SW 1271 (cell line): Measurements from ENCODE around the gene TRIM63.
"Not testable (repeated sequence)": the region's sequence is repeated elsewhere in the genome, so short reads cannot be mapped to it uniquely, and the experiment has no call there.

Source experiments
- DNase-seq, 2 experiments: peaks; one replicate each; lab custom pipeline; 2025; lab: John Stamatoyannopoulos, UW

Gene TRIM63

DNA sequence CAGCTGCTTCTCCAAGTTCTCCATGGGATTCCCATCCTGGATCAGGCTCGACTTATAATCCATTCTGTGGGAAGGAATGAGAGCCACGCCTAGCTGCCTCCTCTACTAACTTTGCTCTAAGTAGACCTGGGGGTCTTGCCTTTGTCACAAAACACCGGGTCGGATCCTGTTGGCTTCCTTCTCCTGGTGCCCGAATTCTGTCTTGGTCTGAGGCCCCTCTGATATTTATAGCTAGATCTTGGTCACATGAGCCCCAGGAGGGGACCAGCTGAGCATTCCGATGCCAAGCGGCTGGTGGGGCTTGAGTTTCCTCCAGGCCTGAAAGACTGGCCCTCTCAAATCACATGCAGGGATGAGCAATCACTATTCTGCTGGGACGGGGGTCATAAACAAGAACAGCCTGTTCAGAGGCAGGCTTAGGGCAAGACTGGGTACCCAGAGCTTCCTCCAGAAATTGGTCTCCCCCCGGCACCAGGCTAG is at the start of gene TRIM63:
TRIM63 (minus strand) TSS at position 199 of the 480 bp plus-strand sequence; CDS start at position 63, 136 bp downstream.
- DNase-seq: no peak

- DNase-seq: no peak
Observed at GRCh38 chr1:26114165-26114927, 46.9 kb upstream of the TRIM63 start.

- no peak for DNase-seq
Observed at GRCh38 chr1:26112407-26112775, 45.0 kb upstream of the TRIM63 start.

GRCh38 chr1:26111530-26112406 is 44.3 kb upstream of the TRIM63 start, which contains the start of gene PDIK1L:
Gene PDIK1L, plus strand, starts transcription at chr1:26111824. Its CDS starts 2,485 bp downstream, at chr1:26114309.
- DNase-seq: peak; percentile 69 to 82

- peak; percentile 18 to 39 for DNase-seq
Observed at GRCh38 chr1:26110731-26111529, 43.5 kb upstream of the TRIM63 start.

GRCh38 chr1:26109229-26110164 is 42.1 kb upstream of the TRIM63 start:
- DNase-seq: no peak

- DNase-seq: not testable (repeated sequence)
Observed at GRCh38 chr1:26105226-26105548, 37.8 kb upstream of the TRIM63 start.

DNA sequence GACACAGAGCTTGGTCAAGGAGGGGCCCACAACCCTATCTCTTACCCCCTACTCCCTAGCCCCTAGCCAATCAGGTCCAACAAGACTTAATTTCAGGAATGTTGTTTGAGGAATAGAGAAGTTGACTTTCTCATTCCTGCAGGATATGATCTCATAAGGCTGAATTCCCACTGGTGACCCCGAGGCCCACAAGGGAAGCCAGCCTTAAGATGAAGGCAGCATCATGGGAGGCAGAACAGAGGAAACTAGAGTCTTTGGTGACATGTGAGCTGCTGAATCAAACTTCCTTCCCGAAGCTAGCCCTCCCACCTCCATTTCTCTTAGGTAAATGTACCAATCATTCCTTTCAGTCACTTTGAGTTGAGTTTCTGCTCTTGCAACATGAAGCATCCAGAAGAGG is 35.1 kb upstream of the TRIM63 start:
- no peak for DNase-seq

DNA sequence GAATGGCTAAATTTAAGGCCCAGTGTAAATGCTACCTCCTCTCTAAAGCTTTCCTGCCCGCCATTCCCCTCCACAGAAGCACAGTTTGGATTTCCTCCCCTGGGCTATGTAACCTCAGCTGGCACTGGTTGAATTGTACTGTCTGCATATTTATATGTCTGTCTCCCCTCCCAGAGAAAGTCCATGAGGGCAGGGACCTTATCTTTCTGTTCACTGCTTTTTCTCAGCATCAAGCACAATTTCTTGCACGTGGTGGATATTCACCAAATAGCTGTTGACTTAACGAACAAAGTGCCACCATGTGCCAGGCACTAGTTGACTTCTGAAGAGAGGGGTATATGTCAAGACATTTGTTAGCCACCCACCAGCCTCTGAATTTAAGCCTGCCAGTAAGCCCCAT is 34.7 kb upstream of the TRIM63 start:
- DNase-seq: no peak

- not testable (repeated sequence) for DNase-seq
Observed at GRCh38 chr1:26100204-26100603, 32.8 kb upstream of the TRIM63 start.

- DNase-seq: no peak
Observed at GRCh38 chr1:26099780-26100179, 32.4 kb upstream of the TRIM63 start.

- no peak for DNase-seq
Observed at GRCh38 chr1:26098602-26099001, 31.2 kb upstream of the TRIM63 start.

GRCh38 chr1:26097696-26098095 is 30.3 kb upstream of the TRIM63 start:
- DNase-seq: no peak

- no peak for DNase-seq
Observed at GRCh38 chr1:26096471-26096870, 29.0 kb upstream of the TRIM63 start.

DNA sequence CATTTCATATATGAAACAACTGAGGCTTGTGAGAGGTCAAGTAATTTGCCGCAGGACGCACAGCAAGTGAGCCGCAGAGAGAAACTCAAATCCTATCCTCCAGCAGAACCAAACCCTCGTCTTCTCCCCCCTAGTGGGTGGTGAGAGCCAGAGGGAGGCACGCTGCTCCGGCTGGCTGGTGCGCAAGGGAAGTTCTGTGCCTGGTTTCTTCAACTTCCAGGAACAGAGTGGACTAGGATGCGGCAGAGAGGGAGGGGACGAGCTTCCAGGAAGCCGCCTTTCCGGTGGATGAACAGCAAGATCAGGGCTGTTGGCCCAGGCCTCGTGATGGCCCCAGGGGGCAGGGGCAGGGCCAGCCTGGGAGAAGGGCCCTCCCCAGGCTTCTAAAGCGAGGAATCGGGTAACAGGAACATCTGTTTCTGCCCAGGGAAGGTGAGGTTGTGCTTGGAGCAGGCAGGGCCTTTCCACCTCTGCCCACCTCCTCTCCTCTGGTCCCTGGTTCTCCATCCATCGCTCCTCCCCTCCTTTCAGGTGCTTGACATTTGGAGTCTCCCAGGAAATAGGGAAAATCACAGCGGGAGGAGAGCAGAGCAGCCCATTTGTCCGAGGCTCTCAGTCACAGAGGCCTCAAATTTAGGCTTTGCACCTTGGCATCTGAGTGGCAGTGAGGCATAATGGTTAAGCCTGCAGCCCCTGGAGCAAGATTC is 27.4 kb upstream of the TRIM63 start:
- DNase-seq: no peak

DNA sequence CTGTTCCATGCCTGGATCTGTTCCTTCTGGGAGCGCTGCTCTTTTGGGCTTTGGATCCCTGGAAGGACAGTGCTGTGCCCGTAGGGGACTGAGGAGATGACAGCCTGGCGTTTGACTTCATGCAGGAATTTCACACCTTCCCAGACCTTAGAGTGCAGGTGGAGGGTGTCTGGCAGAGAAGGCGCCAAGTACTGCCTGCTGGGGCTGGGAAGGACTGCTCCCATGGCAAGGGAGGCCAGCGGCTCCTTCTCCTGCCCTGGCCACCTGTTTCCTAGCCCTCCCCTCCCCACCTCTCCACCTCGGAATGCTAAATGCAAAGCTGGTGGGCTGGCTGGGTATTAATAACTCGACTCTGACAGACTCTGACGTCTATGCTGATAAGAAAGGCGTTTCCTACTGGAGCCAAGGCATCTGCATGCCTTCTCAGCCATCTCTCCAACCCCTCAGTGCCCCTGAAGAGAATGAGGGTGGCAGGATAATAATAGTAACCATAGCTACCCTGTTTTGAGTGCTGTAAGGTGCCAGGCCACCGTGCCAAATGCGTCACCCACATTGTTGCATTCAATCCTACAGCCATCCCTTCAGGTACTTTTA is 26.7 kb upstream of the TRIM63 start:
- no peak for DNase-seq

GRCh38 chr1:26093569-26093968 is 26.1 kb upstream of the TRIM63 start:
- not testable (repeated sequence) for DNase-seq

DNA sequence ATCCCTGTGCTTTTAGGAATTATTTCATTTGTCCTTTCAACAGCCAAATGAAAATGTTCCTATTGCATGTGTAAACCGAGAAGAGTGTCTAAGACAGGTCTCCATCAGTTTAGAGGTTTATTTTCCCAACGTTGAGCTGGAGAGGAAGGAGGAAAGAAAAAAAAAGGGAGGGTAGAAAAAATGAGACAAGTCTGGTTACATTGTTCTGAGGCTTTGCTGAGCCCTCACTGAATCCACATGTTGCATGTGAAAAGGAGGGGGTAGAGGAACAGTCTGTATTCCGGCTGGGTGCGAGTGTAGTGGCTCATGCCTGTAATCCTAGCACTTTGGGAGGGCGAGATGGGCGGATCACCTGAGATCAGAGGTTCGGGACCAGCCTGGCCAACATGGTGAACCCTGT is 25.0 kb upstream of the TRIM63 start:
- no peak for DNase-seq

- no peak for DNase-seq
Observed at GRCh38 chr1:26090893-26091292, 23.5 kb upstream of the TRIM63 start.

DNA sequence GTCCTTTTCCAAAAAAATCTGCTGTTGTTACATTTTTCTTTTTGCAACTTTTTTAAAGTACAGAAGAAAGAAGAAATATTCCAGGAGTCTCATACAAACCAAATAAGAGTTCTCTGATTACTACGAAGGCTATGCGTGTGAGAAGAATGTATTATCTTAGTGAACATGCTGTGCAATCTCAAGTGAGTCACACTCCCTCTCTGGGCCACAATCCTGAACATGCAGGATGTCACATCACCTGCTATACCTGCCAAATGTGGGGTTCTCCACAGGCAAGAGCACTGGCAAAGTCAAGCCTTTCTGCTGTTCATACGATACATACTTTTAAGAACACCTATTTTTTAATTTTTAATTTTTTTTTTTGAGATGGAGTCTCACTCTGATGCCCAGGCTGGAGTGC is 21.7 kb upstream of the TRIM63 start:
- no peak for DNase-seq
